WERI-Rb-1 (cell line): ENCODE results near the gene ISCA2.

Experiments
- DNase-seq: peaks from one replicate; pipeline ENCODE4 v3.0.0-alpha.2; 2020
- H3K27ac ChIP-seq: fragments of 250-450 bp; sonication (Bioruptor Pico); 2 replicates; pipeline ENCODE4 v1.5.1; 2020; ENCODE audit warnings: mild to moderate bottlenecking, moderate library complexity
- H3K27me3 ChIP-seq: fragments of 250-450 bp; sonication (Bioruptor Pico); 2 replicates; pipeline ENCODE4 v1.5.1; 2021; ENCODE audit warnings: mild to moderate bottlenecking, low read depth, moderate library complexity; ENCODE audit not compliant: insufficient read depth, severe bottlenecking
- H3K36me3 ChIP-seq: fragments of 250-450 bp; sonication (Bioruptor Pico); 2 replicates; pipeline ENCODE4 v1.5.1; 2020; ENCODE audit warnings: mild to moderate bottlenecking, moderate library complexity
- H3K4me3 ChIP-seq: 2 replicates; pipeline ENCODE4 v1.5.1; 2011; ENCODE audit warnings: low read depth, mild to moderate bottlenecking, control low read depth, low read length
- H3K9me3 ChIP-seq: fragments of 250-450 bp; sonication (Bioruptor Pico); 2 replicates; pipeline ENCODE4 v1.5.1; 2021; ENCODE audit warnings: mild to moderate bottlenecking, moderate library complexity; ENCODE audit not compliant: severe bottlenecking
- TF ChIP-seq, protein P1 (sequence below): IDR thresholded peaks from 2 replicates; pipeline ENCODE4 v1.5.1; 2011; ENCODE audit warnings: low read depth, mild to moderate bottlenecking, control low read depth, inconsistent platforms, low read length

ISCA2 gene

DNA sequence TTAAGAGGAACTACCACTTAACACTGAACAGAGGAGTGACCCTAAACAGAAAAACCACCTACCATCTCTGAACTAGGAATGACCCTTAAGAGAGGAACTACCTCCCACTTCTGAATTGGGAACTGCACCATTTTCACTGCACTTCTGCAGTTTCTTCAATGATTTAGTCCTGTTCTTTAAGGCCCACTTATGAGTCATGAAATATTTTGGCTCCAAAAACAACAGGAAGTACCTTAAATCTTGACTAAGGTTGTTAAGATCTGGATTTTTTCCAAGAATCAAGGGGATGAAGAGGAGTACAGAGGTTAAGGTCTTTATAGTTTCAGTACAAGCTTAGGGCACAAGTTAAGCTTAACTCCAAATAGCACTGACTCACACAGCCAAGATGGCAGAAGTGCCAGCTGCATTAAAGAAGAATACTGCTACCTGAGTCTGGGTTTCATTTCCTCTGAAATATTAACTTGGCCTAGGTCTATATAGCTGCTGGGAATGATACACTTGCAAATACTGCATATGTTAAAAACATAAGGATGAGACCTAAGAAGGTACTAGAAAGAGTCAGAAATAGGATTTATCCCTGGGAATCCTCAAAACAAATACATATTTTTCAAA is 4.7 kb upstream of the ISCA2 start:
- H3K27me3 ChIP-seq, result no peaks in the 10 kb centered on the region
- TF ChIP-seq, protein P1, sequence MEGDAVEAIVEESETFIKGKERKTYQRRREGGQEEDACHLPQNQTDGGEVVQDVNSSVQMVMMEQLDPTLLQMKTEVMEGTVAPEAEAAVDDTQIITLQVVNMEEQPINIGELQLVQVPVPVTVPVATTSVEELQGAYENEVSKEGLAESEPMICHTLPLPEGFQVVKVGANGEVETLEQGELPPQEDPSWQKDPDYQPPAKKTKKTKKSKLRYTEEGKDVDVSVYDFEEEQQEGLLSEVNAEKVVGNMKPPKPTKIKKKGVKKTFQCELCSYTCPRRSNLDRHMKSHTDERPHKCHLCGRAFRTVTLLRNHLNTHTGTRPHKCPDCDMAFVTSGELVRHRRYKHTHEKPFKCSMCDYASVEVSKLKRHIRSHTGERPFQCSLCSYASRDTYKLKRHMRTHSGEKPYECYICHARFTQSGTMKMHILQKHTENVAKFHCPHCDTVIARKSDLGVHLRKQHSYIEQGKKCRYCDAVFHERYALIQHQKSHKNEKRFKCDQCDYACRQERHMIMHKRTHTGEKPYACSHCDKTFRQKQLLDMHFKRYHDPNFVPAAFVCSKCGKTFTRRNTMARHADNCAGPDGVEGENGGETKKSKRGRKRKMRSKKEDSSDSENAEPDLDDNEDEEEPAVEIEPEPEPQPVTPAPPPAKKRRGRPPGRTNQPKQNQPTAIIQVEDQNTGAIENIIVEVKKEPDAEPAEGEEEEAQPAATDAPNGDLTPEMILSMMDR, result no peak
- H3K27ac ChIP-seq, result no peak overlapping the region
- no peak overlapping the region for H3K4me3 ChIP-seq
- H3K9me3 ChIP-seq, result no peaks in the 10 kb centered on the region
- H3K36me3 ChIP-seq, result no peaks in the 10 kb centered on the region; the same call in 1 of the 2 replicates
- DNase-seq, result no peak

DNA sequence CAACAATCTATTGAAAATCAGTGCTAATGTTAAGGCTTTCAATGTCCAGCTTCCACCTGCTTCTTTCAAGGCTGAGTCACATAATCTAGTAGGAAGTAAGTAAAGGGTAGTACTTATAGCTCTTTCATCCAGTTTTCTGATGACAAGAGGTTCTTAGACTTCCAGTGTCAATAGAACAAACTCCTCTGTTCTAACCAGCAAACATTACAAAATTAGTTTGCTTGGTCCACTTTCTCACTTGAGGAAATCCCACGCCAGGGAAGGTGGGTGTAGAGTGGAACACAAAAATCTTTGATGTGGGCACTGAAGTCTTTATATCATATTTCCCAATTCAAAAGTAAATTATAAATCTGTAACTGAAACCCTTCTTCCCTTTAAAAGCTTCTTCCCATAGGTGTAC is 3.1 kb upstream of the ISCA2 start:
- TF ChIP-seq, protein P1, result no peak
- Histone ChIP-seq H3K9me3 (no peaks in the 10 kb centered on the region), H3K27ac (no peak overlapping the region), H3K36me3 (no peaks in the 10 kb centered on the region; the same call in 1 of the 2 replicates), H3K4me3 (no peak overlapping the region), H3K27me3 (no peaks in the 10 kb centered on the region)
- DNase-seq, result no peak

DNA sequence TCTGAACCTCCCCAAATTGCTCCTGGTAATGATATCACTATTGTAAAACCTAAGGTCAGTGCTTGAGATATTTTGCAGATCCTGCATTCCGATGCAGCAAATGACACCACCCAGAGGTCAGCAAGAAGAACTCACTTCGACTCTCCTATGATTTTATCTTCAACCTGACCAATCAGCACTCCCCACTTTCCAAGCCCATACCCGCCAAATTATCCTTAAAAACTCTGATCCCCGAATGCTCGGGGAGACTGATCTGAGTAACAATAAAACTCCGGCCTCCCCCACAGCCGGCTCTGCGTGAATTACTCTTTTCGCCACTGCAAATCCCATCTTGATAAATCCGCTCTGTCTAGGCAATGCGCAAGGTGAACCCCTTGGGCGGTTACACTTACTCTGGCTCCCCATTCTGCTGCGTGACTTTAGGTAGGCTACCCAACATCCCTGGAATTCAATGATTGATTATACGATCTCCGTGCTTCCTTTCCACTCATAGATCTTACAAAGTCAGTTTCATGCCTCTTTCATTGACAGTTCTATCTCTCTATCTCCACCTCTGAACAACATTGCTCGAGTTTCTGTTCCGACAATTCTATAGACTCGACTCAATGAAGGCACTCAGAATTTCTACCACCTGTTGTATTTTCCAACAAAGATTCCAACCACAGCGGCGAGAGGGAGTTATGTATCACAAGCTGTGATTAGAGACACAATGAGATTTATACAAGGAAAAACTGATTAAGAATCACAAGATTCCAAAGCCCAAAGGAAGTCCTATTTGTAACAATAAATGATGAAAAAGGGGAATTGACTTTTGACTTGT is 1.4 kb upstream of the ISCA2 start:
- Histone ChIP-seq H3K27me3 (no peaks in the 10 kb centered on the region), H3K27ac (no peak overlapping the region), H3K4me3 (peak overlapping the region; percentile 93), H3K36me3 (peaks cover 6% of the 10 kb centered on the region), H3K9me3 (no peaks in the 10 kb centered on the region)
- no peak for DNase-seq
- TF ChIP-seq, protein P1, result no peak

DNA sequence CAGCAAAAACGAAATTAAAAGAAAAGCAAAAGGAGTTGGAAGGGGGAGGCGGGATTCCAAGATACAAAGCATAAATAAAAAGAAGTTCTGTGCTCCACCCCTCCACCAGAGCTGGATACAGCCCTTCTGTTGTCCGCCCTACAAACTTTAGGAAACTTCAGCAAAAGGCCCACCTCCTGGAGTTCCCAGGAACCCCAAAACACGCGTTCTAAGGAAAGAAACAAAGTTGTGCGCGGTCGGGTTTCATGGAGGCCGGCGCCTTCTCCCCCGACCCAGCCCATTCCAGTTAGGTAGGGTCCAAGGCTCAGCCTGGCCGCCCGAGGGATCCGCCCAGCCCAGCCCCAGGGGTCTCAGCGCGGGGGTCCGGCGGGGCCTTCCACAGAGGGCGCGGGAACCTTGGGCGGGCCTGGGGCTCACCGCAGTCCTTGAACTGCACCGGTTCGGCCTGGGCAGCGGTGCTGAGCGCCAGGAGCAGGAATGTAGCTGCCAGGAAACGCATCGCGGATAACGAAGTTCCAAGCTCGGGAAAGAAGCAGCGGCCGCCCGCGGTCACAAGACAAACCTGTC is 706 bp upstream of the ISCA2 start, which contains the start of gene NPC2:
Gene NPC2, minus strand, starts transcription at position 530 of the 567 bp plus-strand sequence. Its CDS starts 31 bp downstream, at position 499.
- DNase-seq, result no peak
- H3K27me3 ChIP-seq, result no peaks in the 10 kb centered on the region
- H3K9me3 ChIP-seq, result no peaks in the 10 kb centered on the region
- H3K4me3 ChIP-seq, result peak within 1 kb of the TSS; percentile 93
- peak within 1 kb of the TSS; percentile 80 for H3K27ac ChIP-seq
- TF ChIP-seq, protein P1, result no peak
- peaks cover 6% of the 10 kb centered on the region for H3K36me3 ChIP-seq

DNA sequence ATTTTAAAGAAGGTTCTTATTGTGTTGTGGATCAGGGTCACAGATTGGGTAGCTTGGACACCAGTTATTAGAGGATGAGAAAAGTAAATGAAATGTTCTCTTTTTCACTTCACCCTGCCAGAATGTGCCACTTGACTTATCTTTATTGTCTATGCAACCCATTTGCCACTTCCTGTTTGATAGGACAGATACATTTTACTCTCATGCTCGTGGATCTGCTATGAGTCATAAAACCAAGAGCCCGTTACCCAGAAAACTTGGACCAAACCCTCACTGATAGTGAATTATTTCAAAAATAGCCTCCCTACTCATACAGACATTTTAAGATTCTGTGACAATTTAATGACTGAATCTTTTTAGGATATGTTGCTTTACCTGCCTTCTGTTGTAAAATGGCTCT is 1.8 kb downstream of the ISCA2 start:
- H3K9me3 ChIP-seq, result no peaks in the 10 kb centered on the region
- no peak for DNase-seq
- H3K4me3 ChIP-seq, result no peak overlapping the region
- no peak overlapping the region for H3K27ac ChIP-seq
- peaks cover 6% of the 10 kb centered on the region for H3K36me3 ChIP-seq
- TF ChIP-seq, protein P1, result no peak
- H3K27me3 ChIP-seq, result no peaks in the 10 kb centered on the region
